GM10266 (cell line): ENCODE results near the gene ITPKB.

ENCODE experiments used
- DNase-seq: peaks from one replicate; pipeline ENCODE4 v3.0.0; 2012; ENCODE audit errors: extremely low spot score
- TF ChIP-seq, protein P1 (sequence below): IDR thresholded peaks from 2 replicates; pipeline ENCODE4 v1.5.1; 2012; ENCODE audit warnings: mild to moderate bottlenecking, low read depth; ENCODE audit not compliant: control insufficient read depth, insufficient read depth; ENCODE audit errors: missing control alignments

Gene ITPKB

DNA sequence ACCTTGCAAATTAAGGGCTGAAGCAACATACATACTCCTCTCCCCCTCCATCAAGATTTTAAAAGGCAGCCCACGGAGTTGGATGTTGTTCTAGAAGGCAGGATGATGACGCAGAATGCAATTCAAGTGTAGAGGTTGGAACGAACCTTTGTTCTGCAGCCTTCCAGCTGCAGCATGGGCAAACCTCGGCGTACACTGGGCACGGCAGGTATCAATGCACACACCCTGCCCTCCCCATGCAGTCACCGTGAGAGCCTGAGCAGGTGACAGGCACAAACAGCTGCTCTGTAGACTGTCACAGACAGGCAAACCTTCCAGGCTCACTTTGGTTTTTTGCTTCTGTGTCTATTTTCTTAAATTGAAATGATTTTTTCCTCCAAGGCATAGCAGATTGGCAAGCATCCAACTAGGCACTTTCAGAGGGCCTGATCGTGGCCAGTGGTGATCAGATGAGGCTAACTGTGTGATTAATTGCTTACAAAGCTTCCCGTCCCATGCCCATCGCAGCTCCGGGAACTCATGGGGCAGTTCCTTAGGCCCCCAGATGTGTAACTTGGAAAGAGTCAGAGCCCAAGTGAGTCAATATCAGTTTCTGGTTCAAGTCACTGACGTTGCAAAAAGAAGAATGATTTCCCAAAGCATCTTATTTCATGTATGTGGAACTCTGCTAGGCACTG lies 82.3 kb downstream of the ITPKB start:
- TF ChIP-seq, protein P1, sequence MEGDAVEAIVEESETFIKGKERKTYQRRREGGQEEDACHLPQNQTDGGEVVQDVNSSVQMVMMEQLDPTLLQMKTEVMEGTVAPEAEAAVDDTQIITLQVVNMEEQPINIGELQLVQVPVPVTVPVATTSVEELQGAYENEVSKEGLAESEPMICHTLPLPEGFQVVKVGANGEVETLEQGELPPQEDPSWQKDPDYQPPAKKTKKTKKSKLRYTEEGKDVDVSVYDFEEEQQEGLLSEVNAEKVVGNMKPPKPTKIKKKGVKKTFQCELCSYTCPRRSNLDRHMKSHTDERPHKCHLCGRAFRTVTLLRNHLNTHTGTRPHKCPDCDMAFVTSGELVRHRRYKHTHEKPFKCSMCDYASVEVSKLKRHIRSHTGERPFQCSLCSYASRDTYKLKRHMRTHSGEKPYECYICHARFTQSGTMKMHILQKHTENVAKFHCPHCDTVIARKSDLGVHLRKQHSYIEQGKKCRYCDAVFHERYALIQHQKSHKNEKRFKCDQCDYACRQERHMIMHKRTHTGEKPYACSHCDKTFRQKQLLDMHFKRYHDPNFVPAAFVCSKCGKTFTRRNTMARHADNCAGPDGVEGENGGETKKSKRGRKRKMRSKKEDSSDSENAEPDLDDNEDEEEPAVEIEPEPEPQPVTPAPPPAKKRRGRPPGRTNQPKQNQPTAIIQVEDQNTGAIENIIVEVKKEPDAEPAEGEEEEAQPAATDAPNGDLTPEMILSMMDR, result no peak
- DNase-seq, result no peak

DNA sequence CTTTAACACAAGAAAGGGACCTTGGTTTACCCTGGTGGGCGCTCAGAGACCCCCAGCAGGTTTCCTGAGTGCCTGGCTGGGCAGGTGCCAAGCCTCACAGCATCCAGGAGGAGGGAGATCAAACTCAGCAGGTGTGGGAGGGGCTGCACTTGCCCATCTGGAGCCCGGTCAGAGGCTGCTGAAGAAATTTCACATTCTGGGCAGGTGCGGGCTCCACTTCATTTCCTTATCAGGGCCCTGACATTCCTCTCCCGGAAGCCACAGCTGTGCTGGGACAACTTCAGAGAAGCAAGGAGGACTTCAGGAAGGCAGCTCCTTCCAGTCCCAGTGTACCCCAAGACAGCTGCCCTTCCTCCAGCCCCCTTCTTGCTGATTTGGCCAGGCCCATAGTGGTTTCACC lies 82.9 kb downstream of the ITPKB start:
- DNase-seq, result no peak
- TF ChIP-seq, protein P1, result no peak

DNA sequence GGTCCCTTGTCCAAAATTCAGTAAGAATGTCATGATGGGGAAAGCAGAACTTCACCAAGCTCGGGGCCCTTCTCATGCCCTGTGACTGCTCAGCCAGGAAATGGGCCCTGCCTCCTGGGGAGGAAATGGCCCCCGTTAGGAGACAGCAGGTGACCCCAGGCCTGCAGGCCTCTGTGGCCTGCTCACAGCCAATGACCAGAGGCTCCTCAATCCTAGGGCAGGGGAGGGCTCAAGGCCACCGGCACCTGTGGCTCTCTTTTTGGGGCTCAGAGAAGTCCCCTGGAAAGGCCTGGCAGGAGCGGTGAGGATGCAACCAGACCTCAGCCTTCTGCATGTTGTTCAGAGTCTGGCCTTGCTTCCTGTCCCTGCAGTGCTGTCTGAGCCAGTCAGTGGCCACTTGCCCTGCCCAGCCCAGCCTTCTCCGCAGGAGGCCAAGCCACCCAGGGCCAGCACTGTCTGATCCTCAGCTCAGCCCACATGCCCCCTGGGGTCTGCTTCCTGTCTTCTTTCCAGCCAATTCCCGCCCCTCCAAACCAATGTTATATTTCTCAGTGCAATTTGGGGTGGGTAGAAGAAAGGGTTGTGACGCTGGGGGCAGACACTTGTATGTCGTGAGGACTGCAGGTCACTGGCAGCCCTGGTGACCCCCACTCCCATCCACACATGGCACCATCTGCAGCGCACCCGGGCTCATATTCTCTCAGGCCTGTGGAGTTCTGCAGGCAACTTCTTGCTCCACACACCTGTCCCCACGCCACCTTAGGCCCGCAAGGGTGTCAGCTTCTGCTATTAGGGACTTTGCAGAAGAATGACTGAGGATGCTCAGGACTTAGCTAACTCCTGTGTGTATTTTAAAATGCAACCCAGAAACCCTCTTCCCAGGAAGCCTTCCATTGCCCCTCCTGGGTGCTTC lies 83.6 kb downstream of the ITPKB start:
- TF ChIP-seq, protein P1, result no peak
- DNase-seq, result no peak

DNA sequence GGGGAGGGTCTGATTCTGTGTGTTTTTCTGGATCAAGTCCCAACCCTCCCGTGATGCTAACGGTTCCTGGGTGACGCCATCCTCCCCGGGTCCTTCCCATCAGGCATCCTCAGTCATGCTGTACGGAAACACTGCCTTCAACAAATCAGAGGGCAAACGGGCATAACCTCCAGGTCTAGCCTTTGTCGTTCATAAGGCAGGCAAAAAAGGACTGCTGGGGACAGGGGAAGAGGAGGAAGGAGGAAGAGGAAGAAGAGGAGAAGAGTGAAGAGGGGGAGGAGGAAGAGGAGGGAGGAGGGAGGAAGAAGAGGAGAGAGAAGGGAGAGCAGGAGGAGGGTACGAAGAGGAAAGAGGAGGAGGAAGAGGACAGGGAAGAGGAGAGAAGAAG lies 84.4 kb downstream of the ITPKB start:
- no peak for DNase-seq
- TF ChIP-seq, protein P1, result no peak

DNA sequence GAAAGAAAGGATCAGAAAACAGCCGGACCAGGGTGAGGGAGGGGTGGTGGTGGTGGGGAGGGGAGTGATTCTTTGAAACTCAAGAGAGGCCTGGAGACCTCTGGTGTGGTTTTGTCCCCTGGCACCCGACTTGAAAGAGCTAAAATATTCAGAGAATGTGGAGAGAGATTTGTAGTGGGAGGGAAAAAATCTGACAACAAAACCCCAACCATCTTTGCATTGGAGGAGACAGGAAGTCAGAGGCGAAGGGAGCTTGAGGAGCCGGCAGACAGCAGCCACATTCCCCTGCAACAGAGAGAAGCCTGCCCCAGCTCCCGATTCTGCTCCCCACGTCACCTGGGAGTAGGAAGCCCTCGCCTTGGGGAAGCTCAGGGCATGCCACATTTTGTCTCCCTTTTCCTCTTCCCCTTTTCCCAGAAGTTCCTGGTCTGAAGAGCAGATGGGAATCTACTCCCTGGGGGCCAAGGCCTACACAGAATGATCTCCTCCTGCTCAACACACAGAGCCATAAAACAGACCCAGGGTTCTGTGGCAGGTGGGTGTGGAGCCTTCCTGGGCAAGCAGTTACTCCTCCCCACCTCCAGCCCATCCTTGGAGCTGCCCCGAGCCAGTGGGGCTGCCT lies 84.9 kb downstream of the ITPKB start:
- no peak for DNase-seq
- TF ChIP-seq, protein P1, result no peak

DNA sequence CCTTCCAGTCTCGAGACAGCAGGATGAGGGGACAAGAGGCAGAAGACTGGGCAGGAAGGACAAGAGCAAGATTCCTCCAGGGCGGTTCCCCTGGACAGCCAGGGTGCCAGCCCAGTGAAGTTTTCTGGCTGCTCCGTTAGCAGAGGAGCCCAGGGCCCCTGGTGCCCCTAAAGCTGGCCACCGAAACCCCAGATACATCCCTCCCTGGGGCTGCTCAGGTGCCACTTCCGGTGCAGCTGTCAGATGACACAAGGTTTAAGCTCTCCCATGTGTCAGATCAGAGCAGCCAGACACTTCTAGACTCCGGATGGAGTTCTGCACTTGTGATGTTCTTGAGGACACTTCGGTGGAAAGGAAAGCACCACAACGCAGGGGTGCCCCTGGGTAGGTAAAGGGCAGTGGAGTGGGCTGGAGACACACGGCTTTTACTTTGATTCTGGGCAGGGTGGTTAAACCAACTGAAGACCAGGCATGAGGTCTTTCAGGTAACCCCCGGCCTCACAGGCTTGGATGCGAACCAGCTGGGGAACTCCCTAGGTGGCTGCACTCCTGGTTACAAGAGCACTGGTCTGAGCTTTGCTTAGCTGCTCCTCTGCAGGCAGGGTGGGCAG lies 85.7 kb downstream of the ITPKB start:
- TF ChIP-seq, protein P1, result no peak
- DNase-seq, result no peak
